Testis (tissue), 2 donors: Measurements from ENCODE around the gene MYO5B.

Experiments
- POLR2A ChIP-seq: fragments of 450-650 bp; IDR thresholded peaks from one replicate; pipeline ENCODE4 v1.6.1; 2017; ENCODE audit warnings: antibody characterized with exemption, mild to moderate bottlenecking, moderate library complexity
- TF ChIP-seq, protein P1 (sequence below), 3 experiments: fragments of 450-650 bp in 2 of 3; fragments of 200-600 bp in 1 of 3; sonication (generic) in 1 of 3; IDR thresholded peaks; one replicate each; pipeline ENCODE4 v1.5.1; 2016 to 2019; ENCODE audit warnings: antibody characterized with exemption in 3 of 3, mild to moderate bottlenecking in 2 of 3, moderate library complexity in 1 of 3

DNA sequence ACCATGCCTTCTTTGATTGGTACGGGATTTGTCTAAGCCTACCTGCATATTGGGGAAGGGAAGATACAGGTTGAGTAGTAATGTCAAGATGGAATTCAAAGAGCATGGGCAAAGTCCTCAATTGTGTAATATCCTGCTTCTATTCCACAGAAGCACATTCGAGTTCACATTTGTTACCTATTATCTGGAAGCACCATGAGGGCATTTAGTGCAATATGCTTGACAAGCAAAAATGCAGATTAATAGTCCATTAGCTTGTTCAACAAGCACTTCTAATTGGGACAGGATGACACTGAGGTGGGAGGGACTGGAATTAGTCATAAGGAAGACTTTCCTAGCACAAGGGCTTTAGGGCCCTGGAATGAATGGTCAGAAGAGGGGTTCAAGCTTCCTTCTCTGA lies 40.5 kb downstream of the MYO5B start:
- TF ChIP-seq, protein P1, sequence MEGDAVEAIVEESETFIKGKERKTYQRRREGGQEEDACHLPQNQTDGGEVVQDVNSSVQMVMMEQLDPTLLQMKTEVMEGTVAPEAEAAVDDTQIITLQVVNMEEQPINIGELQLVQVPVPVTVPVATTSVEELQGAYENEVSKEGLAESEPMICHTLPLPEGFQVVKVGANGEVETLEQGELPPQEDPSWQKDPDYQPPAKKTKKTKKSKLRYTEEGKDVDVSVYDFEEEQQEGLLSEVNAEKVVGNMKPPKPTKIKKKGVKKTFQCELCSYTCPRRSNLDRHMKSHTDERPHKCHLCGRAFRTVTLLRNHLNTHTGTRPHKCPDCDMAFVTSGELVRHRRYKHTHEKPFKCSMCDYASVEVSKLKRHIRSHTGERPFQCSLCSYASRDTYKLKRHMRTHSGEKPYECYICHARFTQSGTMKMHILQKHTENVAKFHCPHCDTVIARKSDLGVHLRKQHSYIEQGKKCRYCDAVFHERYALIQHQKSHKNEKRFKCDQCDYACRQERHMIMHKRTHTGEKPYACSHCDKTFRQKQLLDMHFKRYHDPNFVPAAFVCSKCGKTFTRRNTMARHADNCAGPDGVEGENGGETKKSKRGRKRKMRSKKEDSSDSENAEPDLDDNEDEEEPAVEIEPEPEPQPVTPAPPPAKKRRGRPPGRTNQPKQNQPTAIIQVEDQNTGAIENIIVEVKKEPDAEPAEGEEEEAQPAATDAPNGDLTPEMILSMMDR (IDR thresholded peaks at IDR 0.05) = no peak
- TF ChIP-seq POLR2A = no peak
